ENCODE results near the gene POLD3. TPM values are rescaled to one million over a fixed set of nuclear protein-coding genes. Genes with fewer than 3 reads are reported as not detected.

POLD3 gene
- total RNA-seq, 1 experiment from 2014 or later = 18.9 TPM

- TF ChIP-seq REST (IDR thresholded peaks at IDR 0.05; ENCODE audit: low read depth) = no peak
These were observed 17.8 kb upstream of the POLD3 start (continued) for GRCh38 chr11:74574563-74574962.

- no peaks in the 10 kb centered on the region for H3K9me3 ChIP-seq (ENCODE audit: control insufficient read depth in 1 of 2, insufficient read depth in 1 of 2, low read depth in 1 of 2, low read length in 2 of 2)
- no TSS peak for BruUV-seq (replicated peaks)
- no peaks in the 10 kb centered on the region for H3K79me2 ChIP-seq (ENCODE audit: insufficient read depth, low read length)
- POLR2A ChIA-PET = no interaction called here
- RAD21 ChIA-PET (ENCODE audit: low non-redundant PET in 1 of 2, low total read pairs in 2 of 2, uncharacterized antibody in 2 of 2, unreplicated experiment in 2 of 2) = no interaction called here
- H3K9ac ChIP-seq (ENCODE audit: low read length) = no peak overlapping the region
- H3K36me3 ChIP-seq (ENCODE audit: control insufficient read depth in 1 of 2, insufficient read depth in 2 of 2, low read length in 2 of 2) = no peaks in the 10 kb centered on the region
- no peaks in the 10 kb centered on the region for H3K9me2 ChIP-seq (ENCODE audit: insufficient read depth)
- ATAC-seq (no peak), DNase-seq (ENCODE audit: low read depth, low spot score) (no peak)
- intact Hi-C loops (cut with micrococcal nuclease) = no loop called here
- no peaks in the 10 kb centered on the region for H4K20me1 ChIP-seq (ENCODE audit: insufficient read depth)
- H2AFZ ChIP-seq (ENCODE audit: low read depth, low read length, poor library complexity, severe bottlenecking) = no peak overlapping the region
- no peak overlapping the region for H3K4me3 ChIP-seq (replicated peaks in 1 of 2; ENCODE audit: low read depth in 1 of 2, low read length in 2 of 2)
- CTCF ChIA-PET = no interaction called here
- no peaks in the 10 kb centered on the region for H3K4me1 ChIP-seq (ENCODE audit: control insufficient read depth in 1 of 2, insufficient read depth in 2 of 2, low read length in 2 of 2)
- no peaks in the 10 kb centered on the region for H3K27me3 ChIP-seq (ENCODE audit: insufficient read depth, low read length)
- no peak overlapping the region for H3K4me2 ChIP-seq (ENCODE audit: low read length)
- no peak overlapping the region for H3K27ac ChIP-seq (ENCODE audit: low read depth, low read length)
- no peak for TF ChIP-seq EZH2 (IDR thresholded peaks at IDR 0.05)
- TF ChIP-seq SRF (IDR thresholded peaks at IDR 0.05; ENCODE audit: low read depth) = no peak
- TF ChIP-seq YY1 (IDR thresholded peaks at IDR 0.05; ENCODE audit: extremely low read depth, insufficient replicate concordance, low read depth, low read length) = no peak
- TF ChIP-seq MAX (IDR thresholded peaks at IDR 0.05) = no peak
- no peak for TF ChIP-seq EZH2phosphoT487 (IDR thresholded peaks at IDR 0.05; ENCODE audit: borderline replicate concordance)
- no peak for TF ChIP-seq SIN3A (IDR thresholded peaks at IDR 0.05; ENCODE audit: low read depth)
- no peak for TF ChIP-seq REST (IDR thresholded peaks at IDR 0.05; ENCODE audit: low read depth)
- TF ChIP-seq ELF1 (IDR thresholded peaks at IDR 0.05; ENCODE audit: borderline replicate concordance, low read depth) = no peak
- no peak for TF ChIP-seq ATF3 (IDR thresholded peaks at IDR 0.05)
- TF ChIP-seq ZFX (IDR thresholded peaks at IDR 0.05) = no peak
- TF ChIP-seq TCF7L2 (IDR thresholded peaks at IDR 0.05; ENCODE audit: borderline replicate concordance, extremely low read depth, insufficient read depth, insufficient read length) = no peak
- TF ChIP-seq ZBTB33 (IDR thresholded peaks at IDR 0.05; ENCODE audit: extremely low read depth, insufficient replicate concordance, low read length) = no peak
- no peak for TF ChIP-seq POLR2A (IDR thresholded peaks at IDR 0.05; ENCODE audit: borderline replicate concordance, extremely low read depth, insufficient read depth, insufficient read length)
- TF ChIP-seq SP1 (IDR thresholded peaks at IDR 0.05; ENCODE audit: low read depth) = no peak
- TF ChIP-seq FOSL1 (IDR thresholded peaks at IDR 0.05; ENCODE audit: low read depth) = no peak
- TF ChIP-seq ZNF274 (IDR thresholded peaks at IDR 0.05; ENCODE audit: low read depth, low read length) = no peak
- TF ChIP-seq CEBPB (IDR thresholded peaks at IDR 0.05; ENCODE audit: low read depth) = no peak
These were observed 16.4 kb upstream of the POLD3 start for GRCh38 chr11:74575999-74576398.
